NK-92 (cell line): ENCODE measurements around the gene UNC5B.

Experiments
- DNase-seq: peaks from one replicate; lab custom pipeline; 2025; ENCODE audit not compliant: unreplicated experiment; lab: John Stamatoyannopoulos, UW

The UNC5B gene

GRCh38 chr10:71239131-71239915, 27.0 kb downstream of the UNC5B start:
- DNase-seq = no peak

GRCh38 chr10:71239946-71240795, 27.8 kb downstream of the UNC5B start:
- no peak for DNase-seq

GRCh38 chr10:71241114-71241829, 28.9 kb downstream of the UNC5B start:
- no peak for DNase-seq

GRCh38 chr10:71241830-71242621, 29.7 kb downstream of the UNC5B start:
- DNase-seq = no peak

GRCh38 chr10:71242622-71243009, 30.2 kb downstream of the UNC5B start:
- no peak for DNase-seq

GRCh38 chr10:71243756-71244395, 31.5 kb downstream of the UNC5B start:
- no peak for DNase-seq

- DNase-seq = no peak
These were observed 32.4 kb downstream of the UNC5B start for GRCh38 chr10:71244431-71245419.

- DNase-seq = no peak
These were observed 33.3 kb downstream of the UNC5B start for GRCh38 chr10:71245420-71246325.

- no peak for DNase-seq
These were observed 34.4 kb downstream of the UNC5B start for GRCh38 chr10:71246591-71247413.

- DNase-seq = no peak
These were observed 35.0 kb downstream of the UNC5B start for GRCh38 chr10:71247414-71247705.

GRCh38 chr10:71247804-71248203, 35.4 kb downstream of the UNC5B start:
- DNase-seq = no peak

GRCh38 chr10:71248210-71248609, 35.8 kb downstream of the UNC5B start:
- DNase-seq = no peak

GRCh38 chr10:71249996-71250395, 37.6 kb downstream of the UNC5B start:
- DNase-seq = no peak

GRCh38 chr10:71250405-71250804, 38.0 kb downstream of the UNC5B start:
- DNase-seq = no peak

- no peak for DNase-seq
These were observed 38.5 kb downstream of the UNC5B start for GRCh38 chr10:71250842-71251241.

- DNase-seq = no peak
These were observed 38.9 kb downstream of the UNC5B start for GRCh38 chr10:71251319-71251718.

- DNase-seq = no peak
These were observed 39.9 kb downstream of the UNC5B start for GRCh38 chr10:71252220-71252619.
